HG02970 (cell line): Measurements from ENCODE around the gene KCTD12.
A peak's percentile ranks its signal among the peaks of the same experiment; 100 is the strongest.
"Not testable (repeated sequence)": the region's sequence is repeated elsewhere in the genome, so short reads cannot be mapped to it uniquely, and the experiment has no call there.

Source experiments
- ATAC-seq: cut with Tn5 transposase; IDR thresholded peaks from one replicate; pipeline ENCODE4 v1.9.1; 2021; ENCODE audit warnings: mild to moderate bottlenecking, moderate library complexity, moderate number of reproducible peaks; ENCODE audit not compliant: unreplicated experiment, low FRiP score

Gene KCTD12

DNA sequence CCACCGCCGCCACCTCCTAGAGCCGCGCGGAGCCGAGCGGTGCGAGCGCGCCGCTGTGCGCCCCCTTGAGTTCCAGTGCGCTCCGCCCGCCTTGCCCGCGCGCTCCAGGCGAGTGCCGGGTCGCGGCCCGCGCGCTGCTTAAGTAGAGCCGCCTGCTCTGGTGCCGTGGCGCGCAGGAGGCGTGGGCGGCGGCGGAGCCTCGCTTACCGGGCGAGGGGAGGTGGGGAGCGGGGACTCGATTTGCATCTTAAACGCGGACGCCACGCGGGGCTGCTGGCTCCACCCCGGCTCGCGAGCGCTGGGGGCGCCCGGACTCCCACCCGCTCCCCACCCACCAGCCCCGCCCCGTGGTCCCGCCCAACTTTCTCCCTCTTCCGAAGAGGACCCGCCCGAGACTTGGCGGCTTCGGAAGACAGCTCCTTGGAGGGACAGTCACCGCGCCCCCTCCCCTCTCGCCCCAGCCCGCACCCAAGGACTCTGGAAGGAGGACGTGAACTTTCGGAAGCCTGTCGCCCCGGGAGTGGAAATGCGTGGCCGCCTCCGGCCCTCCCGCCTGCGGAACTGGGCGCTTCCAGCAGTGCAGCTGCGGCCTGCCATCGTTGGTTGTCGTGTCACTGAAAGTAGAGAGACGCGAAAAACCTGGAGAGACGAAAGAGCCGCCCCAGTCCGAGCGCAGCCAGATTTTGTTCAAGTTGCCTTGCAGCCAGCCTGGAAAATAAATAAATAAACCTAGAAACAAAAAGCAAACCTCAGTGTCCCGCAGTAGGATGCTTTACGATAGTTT is at the start of gene KCTD12:
TSS of gene KCTD12 (minus strand) at position 114 of the 784 bp plus-strand sequence. CDS start 257 bp downstream, outside the sequence.
- peak; percentile 70 for ATAC-seq

DNA sequence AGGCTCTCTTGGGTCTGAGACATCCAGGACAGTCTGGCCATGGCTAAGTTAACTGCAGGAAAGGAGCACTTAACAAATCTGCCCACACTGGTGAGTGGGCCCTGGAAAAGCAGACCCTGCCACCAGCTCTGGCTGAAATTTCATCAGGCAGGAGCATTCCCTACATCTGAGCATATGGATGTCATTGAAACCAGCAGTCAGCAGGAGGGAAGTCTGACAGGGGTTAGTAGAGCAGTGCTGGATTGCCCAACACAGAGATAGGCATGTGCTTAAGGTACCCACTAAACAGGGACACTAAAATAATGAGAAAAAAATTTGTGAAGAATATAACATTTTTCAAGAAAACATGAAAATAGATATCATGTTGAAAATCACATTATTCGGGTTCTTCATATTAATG is 48.5 kb upstream of the KCTD12 start:
- ATAC-seq, result no peak

DNA sequence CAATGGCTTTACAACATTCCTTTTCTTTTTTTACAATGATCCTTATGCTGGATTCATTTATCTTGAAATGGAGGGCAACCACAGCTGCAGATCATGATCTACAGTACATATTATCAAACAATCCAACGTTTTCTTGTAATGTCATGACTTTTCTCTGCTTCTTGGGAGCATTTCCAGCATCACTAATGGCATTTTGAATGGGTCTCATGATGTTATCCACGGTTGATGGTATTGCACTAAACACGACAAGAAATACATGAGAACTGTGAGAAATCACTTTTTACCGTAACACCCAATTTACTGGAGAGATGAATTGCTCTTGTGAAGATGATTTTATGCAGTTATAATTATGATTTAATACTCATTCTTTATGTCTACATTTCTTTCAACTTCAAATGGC is 45.9 kb upstream of the KCTD12 start:
- ATAC-seq, result no peak

DNA sequence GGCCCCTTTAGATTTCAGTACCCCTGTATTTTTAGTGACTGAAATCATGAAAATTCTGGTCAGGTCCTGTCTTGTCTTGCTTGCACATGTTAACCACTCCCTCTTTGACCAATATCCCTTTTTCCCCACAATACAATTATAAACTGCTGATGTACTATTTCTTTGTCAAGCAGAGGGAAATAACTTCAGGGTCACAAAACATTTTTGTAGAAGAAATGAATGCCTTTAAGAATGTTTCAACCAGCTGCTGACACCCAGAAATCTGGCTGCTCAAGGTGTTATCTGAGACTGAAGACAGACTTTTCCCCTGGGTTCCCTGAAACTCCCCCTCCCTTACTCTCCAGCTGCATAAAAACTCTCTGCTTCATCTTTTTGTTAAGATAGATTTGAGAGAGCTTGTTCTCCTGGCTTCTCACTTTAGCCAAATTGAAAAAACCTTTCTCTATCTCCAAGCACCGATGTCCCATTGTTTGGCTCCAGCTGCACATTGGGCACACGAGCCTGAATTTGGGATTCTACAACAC is 43.7 kb upstream of the KCTD12 start:
- no peak for ATAC-seq

DNA sequence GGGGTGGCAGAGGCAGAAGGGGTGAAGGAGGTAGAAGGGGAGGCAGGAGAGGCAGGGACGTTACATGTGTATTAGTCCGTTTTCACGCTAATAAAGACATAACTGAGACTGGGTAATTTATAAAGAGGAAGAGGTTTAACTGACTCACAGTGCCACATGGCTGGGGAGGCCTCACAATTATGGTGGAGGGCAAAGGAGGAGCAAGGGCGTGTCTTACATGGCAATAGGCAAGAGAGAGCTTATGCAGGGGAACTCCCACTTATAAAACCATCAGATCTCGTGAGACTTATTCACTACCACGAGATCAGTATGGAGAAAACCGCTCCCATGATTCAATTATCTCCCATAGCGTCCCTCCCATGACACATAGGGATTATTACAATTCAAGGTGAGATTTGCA is 43.1 kb upstream of the KCTD12 start:
- no peak for ATAC-seq

DNA sequence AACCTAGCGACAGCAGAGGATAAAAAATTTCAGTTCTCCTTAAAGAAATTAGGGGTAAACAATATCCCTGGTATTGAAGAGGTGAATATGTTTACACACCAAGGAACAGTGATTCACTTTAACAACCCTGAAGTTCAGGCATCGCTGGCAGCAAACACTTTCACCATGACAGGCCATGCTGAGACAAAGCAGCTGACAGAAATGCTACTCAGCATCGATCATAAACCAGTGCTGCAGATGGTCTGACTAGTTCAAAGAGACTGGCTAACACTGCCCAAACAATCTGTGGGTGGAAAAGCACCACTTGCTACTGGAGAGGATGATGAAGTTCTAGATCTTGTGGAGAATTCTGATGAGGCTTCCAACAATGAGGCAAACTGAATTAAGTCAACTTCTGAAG is 42.3 kb upstream of the KCTD12 start:
- no peak for ATAC-seq

DNA sequence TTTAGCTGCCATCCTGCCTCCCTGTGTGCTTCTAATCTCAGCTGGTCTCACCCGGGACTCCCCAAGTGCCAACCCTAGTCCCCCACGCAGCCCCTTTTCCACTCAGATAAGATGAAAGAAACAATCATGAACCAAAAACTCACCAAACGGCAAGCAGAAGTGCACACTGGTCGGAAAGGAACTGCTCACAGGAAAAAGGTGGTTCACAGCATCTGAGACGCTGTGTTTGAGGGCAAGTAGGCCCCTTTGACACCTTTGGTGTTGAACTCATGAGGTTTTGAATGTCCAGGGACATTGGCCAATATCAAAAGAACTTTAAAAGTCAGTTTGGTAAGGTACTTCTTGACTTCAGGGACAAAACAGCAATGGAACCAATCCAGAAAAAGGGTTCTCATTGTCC is 41.8 kb upstream of the KCTD12 start:
- no peak for ATAC-seq

DNA sequence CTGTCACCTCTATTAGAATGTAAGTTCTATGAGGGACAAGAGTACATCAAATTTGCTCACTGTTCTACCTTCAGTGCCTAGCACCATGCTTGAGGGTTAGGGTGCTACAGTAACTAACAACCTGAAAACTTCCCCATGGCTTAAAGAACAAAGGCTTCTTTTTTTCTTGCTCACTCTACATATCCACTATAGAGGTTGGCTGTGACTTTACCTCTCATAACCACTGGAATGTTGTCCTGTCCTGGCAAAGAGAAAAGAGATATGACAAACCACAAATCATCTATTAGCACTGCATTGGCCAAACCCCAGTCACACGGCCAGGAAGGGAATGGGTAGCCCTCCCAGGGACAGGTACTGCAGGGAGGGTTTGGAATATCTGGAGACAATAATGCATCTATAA is 38.9 kb upstream of the KCTD12 start:
- ATAC-seq, result no peak

DNA sequence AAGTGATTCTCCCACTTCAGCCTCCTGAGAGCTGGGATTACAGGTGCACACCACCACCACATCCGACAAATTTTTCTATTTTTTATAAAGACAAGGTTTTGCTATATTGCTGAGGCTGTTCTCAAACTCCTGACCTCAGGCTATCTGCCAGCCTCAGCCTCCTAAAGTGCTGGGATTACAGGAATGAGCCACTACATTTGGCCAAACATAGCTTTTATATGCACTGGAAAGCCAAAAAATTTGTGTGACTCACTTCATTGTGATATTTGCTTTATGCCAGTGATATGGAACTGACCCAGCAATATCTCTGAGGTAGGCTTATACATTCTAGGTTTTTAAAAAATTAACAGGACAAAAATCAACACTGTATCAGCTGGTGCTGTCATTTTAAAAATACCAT is 35.3 kb upstream of the KCTD12 start:
- no peak for ATAC-seq

DNA sequence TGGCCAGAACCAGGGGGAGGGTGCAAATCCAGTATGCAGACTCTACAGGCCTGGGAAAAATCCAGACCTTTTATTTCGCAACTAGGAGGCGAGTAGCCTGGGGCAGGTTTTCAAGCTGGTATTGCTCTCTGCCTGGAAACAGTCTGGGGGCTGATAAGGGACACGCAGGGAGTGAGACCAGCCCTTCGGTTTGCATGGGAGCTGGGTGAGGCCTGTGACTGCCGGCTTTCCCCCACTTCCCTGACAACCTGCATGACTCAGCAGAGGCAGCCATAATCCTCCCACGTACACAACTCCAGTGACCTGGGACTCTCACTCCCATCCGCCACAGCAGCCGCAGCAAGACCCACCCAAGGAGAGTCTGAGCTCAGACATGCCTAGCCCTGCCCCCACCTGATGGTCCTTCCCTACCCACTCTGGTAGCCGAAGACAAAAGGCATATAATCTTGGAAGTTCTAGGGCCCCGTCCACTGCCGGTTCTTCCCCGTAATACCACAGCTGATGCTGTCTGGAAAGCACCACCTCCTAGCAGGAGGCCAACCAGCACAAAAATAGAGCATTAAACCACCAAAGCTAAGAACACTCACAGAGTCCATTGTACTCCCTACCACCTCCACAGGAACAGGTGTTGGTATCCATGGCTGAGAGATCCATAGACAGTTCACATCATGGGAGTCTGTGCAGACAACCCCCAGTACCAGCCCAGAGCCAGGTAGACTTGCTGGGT is 31.7 kb upstream of the KCTD12 start:
- not testable (repeated sequence) for ATAC-seq

DNA sequence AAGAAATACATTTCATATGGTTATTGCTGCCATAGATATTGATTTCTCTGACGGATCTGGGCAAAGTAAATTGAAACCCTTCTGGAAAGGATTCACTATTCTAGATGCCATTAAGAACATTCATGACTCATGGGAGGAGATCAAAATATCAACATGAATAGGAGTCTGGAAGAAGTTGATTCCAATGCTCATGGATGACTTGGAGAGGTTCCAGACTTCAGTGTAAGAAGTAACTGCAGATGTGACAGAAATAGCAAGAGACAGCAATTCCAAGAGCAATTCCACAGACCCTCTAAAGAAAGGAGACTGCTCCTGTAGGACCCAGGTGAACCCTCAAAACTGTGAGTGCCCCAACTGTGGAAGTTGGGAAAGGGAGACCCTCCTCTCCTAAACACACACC is 30.9 kb upstream of the KCTD12 start:
- ATAC-seq, result no peak

DNA sequence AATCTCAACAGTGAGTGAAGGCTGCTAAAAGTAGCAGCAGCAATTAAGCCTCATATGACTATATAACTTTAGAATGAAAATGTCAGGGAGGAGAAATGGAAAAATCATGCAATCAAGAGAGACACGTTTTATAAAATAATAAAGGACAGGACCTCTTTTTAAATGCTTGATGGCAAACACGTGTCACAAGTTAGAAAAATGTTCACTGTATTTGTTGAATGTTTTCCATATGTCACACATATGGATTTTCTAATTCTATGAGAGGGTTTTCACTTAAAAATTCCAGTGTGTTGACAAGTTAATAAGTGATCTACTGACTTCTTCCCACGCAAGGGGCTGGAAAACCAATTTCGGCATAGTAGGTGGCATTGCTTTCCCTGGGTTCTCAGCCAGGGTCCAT is 27.7 kb upstream of the KCTD12 start:
- no peak for ATAC-seq

DNA sequence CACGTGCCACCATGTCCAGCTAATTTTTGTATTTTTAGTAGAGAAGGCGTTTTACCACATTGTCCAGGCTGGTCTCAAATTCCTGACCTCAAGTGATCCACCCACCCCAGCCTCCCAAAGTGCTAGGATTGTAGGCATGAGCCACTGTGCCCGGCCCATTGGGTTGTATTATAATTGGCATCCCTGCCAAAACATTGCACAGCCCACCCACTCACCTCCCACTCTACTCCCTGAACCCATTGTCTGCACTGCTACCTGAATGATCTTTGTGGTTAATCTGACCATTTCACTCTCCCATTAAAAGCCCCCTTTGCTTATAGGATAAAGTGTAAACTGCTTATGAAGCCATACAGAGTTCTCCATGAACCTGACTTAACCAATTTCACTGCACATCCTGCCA is 26.3 kb upstream of the KCTD12 start:
- no peak for ATAC-seq

DNA sequence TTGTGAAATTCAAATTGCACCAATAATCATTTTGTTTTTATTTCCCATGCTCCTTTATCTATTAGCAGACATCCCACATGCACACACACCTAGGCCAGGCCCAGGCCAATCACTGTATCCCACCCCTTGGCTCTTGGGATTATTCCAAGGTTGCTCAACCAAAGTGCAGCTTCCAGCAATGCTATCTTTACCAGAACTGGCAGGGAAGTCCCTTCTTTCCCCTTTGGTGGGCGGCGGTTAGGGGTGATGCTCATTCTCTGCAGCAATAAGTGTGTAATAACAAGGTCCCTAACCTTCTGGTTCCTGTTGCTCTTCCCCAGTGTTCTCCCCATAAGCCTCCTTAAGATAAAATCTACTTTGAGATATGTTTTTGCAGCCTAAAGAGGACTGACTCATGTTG is 18.3 kb upstream of the KCTD12 start:
- no peak for ATAC-seq

DNA sequence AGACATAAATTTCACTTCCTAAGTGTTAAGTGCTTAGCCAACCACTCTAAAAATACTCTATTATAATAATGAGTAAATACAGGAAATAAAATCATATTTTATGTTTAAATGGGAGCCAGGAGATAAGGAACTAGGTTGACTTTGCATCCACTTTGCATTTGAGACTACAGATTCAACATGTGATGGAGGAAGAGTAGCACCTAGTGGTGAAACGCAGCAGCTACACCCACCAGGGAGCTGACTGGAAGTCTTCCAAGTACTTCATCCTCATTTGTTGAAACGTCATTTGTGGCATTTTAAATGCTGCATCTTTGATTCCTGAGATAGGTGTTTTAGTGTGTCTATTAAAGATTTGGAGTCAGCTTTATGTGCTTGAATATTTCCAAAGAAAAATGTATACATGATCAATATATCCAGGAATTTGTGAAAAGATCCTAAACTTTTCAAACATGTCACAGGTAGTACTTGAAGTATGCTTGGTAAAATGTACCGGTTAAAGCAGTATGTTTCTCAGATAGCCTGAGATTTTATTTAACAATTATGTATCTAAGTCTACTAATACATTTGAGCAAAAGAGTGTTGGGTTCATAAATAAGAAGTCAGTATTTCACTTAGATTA is 17.4 kb upstream of the KCTD12 start:
- ATAC-seq, result peak; percentile 77

DNA sequence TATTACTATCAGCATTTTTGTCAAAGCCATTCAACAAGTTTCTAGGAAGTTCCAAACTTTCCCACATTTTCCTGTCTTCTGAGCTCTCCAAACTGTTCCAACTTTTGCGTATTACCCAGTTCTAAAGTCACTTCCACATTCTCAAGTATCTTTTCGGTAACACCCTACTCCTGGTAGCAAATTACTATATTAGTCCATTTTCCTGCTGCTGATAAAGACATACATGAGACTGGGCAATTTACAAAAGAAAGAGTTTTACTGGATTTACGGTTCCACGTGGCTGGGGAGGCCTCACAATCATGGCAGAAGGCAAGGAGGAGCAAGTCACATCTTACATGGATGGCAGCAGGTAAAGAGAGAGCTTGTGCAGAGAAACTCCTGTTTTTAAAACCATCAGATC is 12.9 kb upstream of the KCTD12 start:
- not testable (repeated sequence) for ATAC-seq

DNA sequence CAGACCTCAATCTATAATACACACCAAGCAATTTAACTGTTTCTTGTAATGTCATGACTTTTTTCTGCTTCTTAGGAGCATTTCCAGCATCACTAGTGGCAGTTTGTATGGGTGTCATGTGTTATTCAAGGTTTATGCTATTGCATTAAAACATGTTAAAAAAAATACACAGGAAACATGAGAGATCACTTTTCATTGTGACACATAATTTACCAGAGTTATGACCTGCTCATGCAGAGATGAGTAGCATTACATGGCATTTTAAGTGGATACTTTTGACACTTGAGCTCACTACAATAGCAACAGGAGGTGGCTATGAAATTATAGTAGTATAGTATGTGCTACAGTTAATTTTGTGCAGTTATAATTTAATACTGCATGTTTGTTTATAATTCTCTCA is 11.0 kb upstream of the KCTD12 start:
- ATAC-seq, result not testable (repeated sequence)

DNA sequence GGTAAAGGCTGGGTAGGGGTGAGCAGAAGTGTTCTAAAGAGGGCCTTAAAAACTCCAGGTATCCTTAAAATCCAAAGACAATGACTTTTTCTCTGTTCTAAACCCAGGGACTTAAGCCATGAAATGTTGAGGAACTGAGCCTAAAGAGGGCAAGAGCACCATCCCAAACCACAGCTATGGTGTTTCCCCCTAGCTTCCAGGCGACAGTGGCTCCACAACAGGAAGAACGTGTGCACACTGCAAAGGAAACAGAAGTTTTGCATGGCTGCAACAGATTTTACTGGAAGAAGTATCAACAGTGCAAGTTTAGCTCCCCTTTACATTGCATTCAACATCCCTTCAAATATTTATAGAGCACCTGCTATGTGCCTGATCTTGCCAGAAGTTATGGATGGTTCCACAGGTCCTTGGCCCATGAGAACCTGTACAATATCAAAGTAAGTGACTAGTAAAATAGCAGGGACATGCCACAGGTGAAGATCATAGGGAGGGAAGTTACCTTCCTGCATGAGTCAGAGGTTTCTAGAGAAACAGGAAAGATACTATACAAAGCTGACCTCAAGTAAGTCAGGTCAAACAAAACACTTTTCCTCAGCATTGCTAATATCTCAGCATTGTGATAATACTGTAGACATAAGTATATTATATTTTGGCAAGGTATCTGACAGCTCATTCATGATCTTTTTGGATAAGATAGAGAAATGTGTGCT is 8.4 kb upstream of the KCTD12 start:
- ATAC-seq, result no peak

DNA sequence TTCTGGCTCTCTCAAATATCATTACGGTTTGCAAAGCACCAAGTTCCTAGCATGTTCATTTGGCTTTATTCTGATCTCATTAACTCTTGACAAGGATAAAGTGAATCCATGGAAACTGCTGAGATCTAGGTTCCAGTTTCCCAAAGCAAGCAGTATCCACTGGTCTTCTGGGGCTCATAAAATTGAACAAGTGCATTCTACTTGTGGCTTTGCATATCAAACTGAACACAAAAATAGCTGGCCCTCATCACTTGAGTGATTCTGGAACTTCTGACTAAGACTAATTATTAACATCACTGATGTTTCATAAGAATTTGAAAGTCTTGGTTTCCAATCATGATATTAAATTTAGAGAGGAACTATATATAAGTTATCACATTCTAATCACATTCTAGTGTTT is 6.3 kb upstream of the KCTD12 start:
- ATAC-seq, result no peak

DNA sequence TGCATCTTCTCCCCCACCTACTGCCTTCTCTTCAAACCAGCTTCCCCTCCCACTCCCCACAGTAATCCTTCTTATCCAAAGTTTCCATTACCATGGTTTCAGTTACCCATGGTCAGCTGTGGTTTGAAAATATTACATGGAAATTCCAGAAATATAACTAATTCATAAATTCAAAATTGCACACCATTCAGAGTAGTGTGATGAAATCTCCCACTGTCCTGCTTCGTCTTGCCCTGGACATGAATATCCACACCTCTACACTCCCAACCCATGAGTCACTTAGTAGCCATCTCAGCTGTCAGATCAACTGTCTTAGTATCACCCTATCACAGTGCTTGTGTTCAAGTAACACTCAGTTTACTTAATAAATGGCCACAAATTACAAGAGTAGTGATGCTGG is 3.8 kb upstream of the KCTD12 start:
- no peak for ATAC-seq

DNA sequence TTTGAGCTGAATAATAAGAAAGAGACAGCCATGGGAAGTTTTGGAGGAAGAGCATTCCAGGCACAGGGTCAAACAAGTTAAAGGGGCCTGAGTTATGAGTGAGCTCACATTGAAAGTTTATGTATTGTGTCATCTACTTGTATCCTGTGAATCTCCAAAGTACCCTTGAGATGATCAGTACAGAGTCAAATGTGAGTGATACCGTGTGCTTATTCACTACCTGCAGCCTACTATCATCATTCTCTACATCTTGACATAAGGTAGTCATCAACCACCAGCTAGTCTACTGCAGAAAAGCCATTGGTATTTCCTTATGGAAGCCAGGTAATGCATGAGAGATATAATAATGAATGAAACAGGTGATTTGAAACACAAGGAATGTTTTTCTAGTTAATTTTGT is 3.0 kb upstream of the KCTD12 start:
- no peak for ATAC-seq
